Measurements from ENCODE around the gene TGDS. TPM values are rescaled to one million over a fixed set of nuclear protein-coding genes. Genes with fewer than 3 reads are reported as not detected.

TGDS gene
- total RNA-seq, 1 experiment from 2014 or later: 21.0 TPM

DNA sequence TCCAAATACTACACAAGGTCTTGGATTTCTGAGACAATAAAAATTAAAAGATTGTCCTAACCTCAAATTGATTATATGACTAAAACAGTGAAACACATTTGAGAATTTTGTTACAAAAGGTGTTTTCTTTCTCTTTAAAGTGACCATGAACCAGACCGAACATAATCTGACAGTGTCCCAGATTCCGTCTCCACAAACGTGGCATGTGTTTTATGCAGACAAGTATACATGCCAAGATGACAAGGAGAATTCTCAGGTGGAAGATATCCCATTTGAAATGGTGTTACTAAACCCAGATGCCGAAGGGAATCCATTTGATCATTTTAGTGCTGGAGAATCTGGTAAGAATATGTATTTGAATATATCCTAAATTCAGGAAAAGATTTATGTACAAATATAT, 16.1 kb upstream of the TGDS start:
- Histone ChIP-seq H3K27me3 (ENCODE audit: control insufficient read depth, insufficient read depth, low read length) (no peaks in the 10 kb centered on the region), H3K36me3 (replicated peaks; ENCODE audit: control insufficient read depth, insufficient read depth, low read length) (peaks cover 2% of the 10 kb centered on the region), H3K4me3 (ENCODE audit: insufficient read depth, low read depth, low read length) (no peak overlapping the region)
- no peak for DNase-seq

DNA sequence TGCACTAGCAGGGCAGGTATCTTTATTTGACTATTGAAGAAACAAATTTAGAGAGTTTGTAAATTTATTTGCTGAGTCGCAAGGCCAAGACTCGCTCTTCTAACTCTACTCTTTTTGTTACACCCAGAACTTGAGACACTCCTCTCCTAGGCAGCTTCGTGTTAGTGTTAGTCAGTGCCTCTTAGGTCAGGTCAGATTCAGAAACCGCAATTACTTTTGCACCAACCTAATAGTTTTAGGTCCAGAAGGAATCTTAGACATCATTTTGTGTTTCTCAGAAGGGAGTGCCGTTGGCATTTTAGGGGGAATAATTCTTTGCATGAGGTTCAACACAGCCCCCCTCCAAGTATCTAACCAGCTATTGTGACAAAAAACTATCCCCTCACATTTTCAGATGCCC, 14.5 kb upstream of the TGDS start:
- H3K36me3 ChIP-seq (replicated peaks; ENCODE audit: control insufficient read depth, insufficient read depth, low read length): peaks cover 8% of the 10 kb centered on the region
- no peak overlapping the region for H3K4me3 ChIP-seq (ENCODE audit: insufficient read depth, low read depth, low read length)
- H3K27me3 ChIP-seq (ENCODE audit: control insufficient read depth, insufficient read depth, low read length): no peaks in the 10 kb centered on the region
- no peak for DNase-seq

DNA sequence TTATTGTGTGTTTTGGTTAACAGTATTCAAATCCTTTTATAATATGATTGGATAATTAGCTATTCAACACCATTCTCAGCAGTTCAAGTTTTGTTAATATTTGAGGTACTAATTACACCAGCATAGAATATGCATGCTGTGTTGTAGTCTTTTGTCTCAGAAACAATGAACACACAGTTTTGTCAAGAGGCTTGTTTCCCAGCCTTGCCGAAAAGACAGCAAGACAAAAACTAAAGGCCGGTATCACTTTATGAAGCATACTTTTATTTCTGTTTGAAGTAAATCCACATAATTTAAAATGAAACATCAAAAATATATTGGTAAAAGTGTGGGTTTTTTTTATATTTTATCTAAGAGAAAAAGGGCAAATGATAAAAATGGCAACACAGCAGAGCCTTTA, 13.2 kb upstream of the TGDS start:
- no peak for DNase-seq
- peaks cover 11% of the 10 kb centered on the region for H3K36me3 ChIP-seq (replicated peaks; ENCODE audit: control insufficient read depth, insufficient read depth, low read length)
- no peaks in the 10 kb centered on the region for H3K27me3 ChIP-seq (ENCODE audit: control insufficient read depth, insufficient read depth, low read length)
- no peak overlapping the region for H3K4me3 ChIP-seq (ENCODE audit: insufficient read depth, low read depth, low read length)

DNA sequence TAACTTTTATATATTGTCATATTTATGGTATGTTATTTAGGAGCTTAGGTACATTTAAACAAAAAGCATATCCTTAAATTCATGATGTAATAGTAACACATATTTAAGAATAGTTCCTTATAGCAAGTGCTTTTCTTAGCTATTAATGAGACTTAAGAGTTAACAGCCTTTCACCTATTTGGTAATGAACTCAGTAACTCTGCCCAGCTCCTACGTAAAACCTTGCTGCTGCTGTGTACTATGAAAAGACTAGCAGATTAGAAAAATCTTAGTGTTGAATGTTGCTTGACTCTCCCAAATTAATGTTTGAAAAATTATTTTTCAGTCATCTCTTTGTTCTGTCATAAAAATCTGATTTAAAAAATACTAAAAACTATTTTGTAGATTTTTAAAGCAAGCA, 12.6 kb upstream of the TGDS start:
- no peak for DNase-seq
- Histone ChIP-seq H3K36me3 (replicated peaks; ENCODE audit: control insufficient read depth, insufficient read depth, low read length) (peaks cover 11% of the 10 kb centered on the region), H3K27me3 (ENCODE audit: control insufficient read depth, insufficient read depth, low read length) (no peaks in the 10 kb centered on the region), H3K4me3 (ENCODE audit: insufficient read depth, low read depth, low read length) (no peak overlapping the region)

DNA sequence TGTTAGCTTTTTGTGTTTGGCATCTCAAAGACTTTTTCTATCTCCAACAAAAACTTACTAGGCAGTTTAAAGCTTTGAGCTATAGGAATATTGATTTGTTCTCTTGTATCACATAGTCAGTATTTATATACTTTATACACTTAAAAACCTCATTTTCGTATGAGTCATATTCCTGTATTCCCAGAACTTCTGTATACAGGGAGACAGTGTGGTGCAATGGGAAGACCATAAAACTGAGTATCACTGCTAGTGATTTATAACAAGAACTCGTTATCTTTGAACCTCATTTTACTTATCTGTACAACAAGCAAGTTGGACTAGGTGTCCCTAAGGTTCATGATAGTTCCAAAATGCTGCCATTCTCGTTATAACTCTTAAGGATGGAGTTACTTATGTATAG, 12.0 kb upstream of the TGDS start:
- Histone ChIP-seq H3K36me3 (replicated peaks; ENCODE audit: control insufficient read depth, insufficient read depth, low read length) (peaks cover 11% of the 10 kb centered on the region), H3K27me3 (ENCODE audit: control insufficient read depth, insufficient read depth, low read length) (no peaks in the 10 kb centered on the region), H3K4me3 (ENCODE audit: insufficient read depth, low read depth, low read length) (no peak overlapping the region)
- DNase-seq: no peak

DNA sequence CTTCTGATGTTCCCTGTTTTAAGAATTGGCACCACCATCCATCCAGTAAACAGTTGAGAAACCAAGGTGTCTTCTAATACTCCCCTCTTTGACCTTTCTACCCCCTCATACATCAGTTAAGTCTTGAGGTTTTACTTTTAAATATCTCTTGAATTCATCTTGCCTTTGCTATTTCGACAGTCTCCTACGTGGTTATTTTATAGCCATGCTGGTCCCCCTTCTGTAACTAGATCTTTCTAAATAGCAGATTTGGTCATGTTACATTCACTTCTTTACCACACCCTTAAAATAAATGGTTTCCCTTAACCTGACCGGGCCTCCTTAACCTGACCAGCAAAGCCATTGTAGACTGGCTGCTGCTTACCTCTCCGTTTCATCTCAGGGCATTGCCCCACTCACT, 11.1 kb upstream of the TGDS start:
- Histone ChIP-seq H3K36me3 (replicated peaks; ENCODE audit: control insufficient read depth, insufficient read depth, low read length) (peaks cover 11% of the 10 kb centered on the region), H3K4me3 (ENCODE audit: insufficient read depth, low read depth, low read length) (no peak overlapping the region), H3K27me3 (ENCODE audit: control insufficient read depth, insufficient read depth, low read length) (no peaks in the 10 kb centered on the region)
- no peak for DNase-seq

DNA sequence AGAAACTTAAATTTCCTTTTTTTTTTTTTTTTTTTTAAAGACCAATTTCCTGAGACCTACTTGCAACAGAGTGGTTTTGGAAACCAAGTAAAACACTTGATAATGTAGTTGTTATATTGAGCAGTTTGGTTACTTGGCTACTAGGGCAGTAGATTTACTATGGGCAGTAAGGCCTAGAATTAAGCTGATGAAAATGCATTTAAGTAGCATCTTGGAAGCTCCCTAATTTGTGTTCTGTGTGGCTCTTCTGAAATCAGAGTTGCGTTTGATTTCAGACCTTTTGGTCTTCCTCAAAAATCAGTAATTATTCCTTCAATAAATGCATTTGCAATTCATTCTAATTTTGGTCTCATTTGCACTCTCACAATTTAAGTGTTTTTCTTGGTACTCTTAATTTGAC, 6.5 kb upstream of the TGDS start:
- peaks cover 9% of the 10 kb centered on the region for H3K36me3 ChIP-seq (replicated peaks; ENCODE audit: control insufficient read depth, insufficient read depth, low read length)
- H3K4me3 ChIP-seq (ENCODE audit: insufficient read depth, low read depth, low read length): peak overlapping the region; percentile 82
- peaks cover 4% of the 10 kb centered on the region for H3K27me3 ChIP-seq (ENCODE audit: control insufficient read depth, insufficient read depth, low read length)
- no peak for DNase-seq

DNA sequence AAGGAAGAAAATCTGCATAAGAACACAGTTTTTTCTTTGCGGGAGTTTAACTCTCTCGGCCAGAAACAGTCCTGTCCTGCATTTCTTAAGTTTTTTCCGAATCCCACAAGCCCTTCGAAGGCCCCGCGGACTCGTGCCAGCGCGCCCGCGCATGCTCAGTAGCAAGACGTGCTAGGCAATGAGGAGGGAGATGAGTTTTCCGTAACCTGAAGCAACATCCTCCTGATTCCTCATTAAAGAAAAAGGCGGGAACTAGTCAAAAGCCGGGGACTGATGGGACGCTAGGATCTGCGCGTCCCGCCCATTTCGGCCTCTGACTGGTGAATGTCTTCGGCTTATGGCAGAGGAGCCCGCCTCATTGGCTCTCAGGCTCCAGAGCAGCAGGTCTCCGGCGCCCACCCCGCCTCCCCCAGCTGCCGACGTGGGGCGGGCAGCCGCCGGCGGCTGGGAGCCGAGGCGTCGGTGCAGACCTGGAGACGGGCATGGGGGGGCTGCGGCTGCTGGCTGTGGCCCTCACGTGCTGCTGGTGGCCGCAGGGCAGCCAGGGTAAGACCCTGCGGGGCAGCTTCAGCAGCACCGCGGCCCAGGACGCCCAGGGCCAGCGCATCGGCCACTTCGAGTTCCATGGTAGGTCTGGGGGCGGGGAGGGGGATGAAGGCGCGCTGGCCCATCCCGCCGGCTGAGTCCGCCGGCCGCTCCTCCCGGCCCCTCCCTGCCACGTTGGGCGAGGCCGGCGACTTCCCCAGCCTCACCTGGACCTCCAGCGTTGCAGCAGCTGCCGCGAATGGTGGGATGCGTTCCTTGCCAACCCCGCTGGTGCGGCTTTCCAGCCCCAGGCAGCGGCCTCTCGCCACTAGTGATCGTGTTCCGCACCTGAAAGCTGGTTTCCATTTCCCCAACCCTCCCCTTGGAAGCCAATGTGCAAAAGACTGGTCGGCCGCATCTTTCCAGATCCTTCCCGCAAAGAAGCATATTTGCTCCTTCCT, 5.8 kb upstream of the TGDS start, which contains the start of gene GPR180:
Gene GPR180 (plus strand): TSS at position 412 of the 986 bp plus-strand sequence. CDS start 71 bp downstream, at position 483.
- H3K4me3 ChIP-seq (ENCODE audit: insufficient read depth, low read depth, low read length): peak within 1 kb of the TSS; percentile 82
- peaks cover 4% of the 10 kb centered on the region for H3K27me3 ChIP-seq (ENCODE audit: control insufficient read depth, insufficient read depth, low read length)
- peak; percentile 95 for DNase-seq
- H3K36me3 ChIP-seq (replicated peaks; ENCODE audit: control insufficient read depth, insufficient read depth, low read length): peaks cover 6% of the 10 kb centered on the region

DNA sequence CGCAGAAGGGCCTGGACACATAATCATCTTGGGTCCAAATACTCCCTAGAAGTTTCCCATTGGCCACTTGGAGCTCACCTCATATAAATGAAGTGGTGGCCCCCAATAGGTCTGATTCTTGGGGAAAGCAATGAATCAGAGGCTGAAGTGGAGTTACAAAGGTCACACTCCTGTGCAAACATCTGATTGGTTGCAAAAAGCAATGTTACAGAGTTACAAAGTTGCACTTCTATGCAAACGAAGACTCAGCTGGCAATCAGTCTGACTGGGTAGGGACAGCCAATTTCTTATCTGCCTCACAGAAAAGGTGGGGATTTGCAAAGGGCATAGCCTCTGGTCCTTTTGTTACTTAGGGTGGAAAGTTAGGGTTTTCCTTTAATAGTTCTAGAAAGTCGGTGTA, 3.9 kb upstream of the TGDS start:
- H3K36me3 ChIP-seq (replicated peaks; ENCODE audit: control insufficient read depth, insufficient read depth, low read length): no peaks in the 10 kb centered on the region
- DNase-seq: no peak
- H3K27me3 ChIP-seq (ENCODE audit: control insufficient read depth, insufficient read depth, low read length): peaks cover 4% of the 10 kb centered on the region
- no peak overlapping the region for H3K4me3 ChIP-seq (ENCODE audit: insufficient read depth, low read depth, low read length)

DNA sequence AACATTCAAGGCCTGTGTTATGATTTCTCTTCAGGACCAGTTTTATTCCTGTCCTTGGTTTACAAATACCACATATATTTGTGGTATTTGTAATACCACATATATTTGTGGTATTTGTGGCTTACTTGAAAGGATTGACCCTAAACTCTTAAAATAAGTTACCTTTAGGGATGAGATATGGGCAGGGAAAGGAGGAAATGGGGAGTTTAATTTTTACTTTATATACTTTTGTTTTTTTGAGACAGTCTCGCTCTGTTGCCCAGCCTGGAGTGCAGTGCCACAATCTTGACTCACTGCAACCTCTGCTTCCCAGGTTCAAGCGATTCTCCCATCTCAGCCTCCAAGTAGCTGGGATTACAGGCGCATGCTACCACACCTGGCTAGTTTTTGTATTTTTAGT, 2.3 kb upstream of the TGDS start:
- Histone ChIP-seq H3K27me3 (ENCODE audit: control insufficient read depth, insufficient read depth, low read length) (peaks cover 4% of the 10 kb centered on the region), H3K36me3 (replicated peaks; ENCODE audit: control insufficient read depth, insufficient read depth, low read length) (no peaks in the 10 kb centered on the region), H3K4me3 (ENCODE audit: insufficient read depth, low read depth, low read length) (no peak overlapping the region)
- no peak for DNase-seq

DNA sequence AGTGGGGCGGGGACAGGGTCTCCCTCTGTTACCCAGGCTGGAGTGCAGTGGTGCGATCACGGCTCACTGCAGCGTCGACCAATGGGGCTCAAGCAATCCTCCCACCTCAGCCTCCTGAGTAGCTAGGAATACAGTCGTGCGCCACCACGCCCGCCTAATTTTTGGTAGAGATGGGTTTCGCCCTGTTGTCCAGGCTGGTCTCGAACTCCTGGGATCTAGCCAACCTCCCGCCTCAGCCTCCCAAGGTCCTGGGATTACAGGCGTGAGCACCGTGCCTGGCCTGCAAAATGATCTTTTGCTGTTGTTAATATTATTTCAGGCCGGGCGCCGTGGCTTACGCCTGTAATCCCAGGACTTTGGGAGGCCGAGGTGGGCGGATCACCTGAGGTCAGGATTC, 621 bp upstream of the TGDS start:
- no peaks in the 10 kb centered on the region; the same call in 1 of the 2 replicates for H3K36me3 ChIP-seq (replicated peaks; ENCODE audit: control insufficient read depth, insufficient read depth, low read length)
- H3K27me3 ChIP-seq (ENCODE audit: control insufficient read depth, insufficient read depth, low read length): peaks cover 4% of the 10 kb centered on the region
- DNase-seq: no peak
- H3K4me3 ChIP-seq (ENCODE audit: insufficient read depth, low read depth, low read length): peak overlapping the region; percentile 76

DNA sequence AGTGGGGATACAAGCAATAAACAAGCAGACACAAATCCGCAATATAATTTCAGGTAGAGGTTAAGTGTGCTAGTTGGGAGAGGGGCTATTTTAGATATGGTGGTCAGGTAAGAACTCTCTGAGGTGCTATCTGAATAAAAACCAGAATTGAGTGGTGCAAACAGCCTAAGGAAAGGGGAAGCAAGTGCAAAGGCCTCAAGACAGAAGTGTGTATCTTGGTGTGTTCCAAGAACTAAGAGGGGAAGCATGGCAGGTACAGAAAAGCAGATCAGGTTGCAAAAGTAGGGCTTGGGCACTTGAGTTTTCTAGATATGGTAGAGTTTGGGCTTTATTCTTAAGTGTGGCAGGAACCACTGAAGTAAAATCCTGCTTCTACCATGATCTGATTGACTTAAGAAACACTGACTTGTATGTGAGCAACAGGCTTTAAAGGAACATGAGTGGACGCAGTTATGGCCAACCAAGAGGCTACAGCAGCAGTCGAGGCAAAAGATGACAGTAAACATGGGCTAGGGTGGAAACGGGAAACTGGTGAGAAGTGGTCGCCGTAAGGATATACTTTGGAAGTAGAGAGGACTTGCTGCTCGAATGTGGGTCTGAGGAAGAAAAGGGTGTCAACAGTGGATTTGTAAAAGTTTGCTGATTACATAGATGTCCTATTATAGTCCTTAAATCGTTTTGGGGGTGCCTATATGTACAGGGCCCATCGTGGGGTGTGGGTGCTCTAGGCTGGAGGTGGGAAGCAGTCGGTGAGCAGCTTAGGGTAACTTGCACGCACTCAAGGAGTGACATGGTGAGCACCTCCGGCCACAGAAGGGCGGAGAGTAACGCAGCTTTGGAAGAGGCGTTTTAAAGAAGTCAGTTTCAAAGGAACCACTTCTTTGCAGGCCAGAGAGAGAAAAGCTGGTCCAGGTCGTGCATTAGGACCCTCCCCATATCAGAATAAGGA, 677 bp downstream of the TGDS start:
- Histone ChIP-seq H3K36me3 (replicated peaks; ENCODE audit: control insufficient read depth, insufficient read depth, low read length) (no peaks in the 10 kb centered on the region; the same call in 1 of the 2 replicates), H3K4me3 (ENCODE audit: insufficient read depth, low read depth, low read length) (peak overlapping the region; percentile 76), H3K27me3 (ENCODE audit: control insufficient read depth, insufficient read depth, low read length) (no peaks in the 10 kb centered on the region)
- DNase-seq: peak; percentile 36

DNA sequence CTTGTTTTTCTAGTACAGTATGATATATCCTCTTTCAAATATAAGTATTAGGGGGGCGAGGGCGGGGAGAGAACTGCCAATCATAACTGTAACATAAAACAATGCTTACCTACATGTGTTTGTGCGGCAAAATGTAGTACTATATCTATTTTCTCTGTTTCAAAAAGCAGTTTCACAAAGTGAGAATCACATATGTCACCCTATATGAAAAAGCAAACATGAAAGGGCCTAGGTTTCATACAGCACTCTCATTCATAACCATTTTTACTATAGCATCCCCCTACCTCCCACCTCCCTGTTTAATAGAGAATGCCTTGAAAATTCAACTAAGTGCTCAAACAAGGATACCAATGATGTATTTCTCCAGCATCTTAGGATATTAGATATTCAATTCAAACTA, 5.2 kb downstream of the TGDS start:
- DNase-seq: no peak
- Histone ChIP-seq H3K4me3 (ENCODE audit: insufficient read depth, low read depth, low read length) (no peak overlapping the region), H3K27me3 (ENCODE audit: control insufficient read depth, insufficient read depth, low read length) (no peaks in the 10 kb centered on the region)

DNA sequence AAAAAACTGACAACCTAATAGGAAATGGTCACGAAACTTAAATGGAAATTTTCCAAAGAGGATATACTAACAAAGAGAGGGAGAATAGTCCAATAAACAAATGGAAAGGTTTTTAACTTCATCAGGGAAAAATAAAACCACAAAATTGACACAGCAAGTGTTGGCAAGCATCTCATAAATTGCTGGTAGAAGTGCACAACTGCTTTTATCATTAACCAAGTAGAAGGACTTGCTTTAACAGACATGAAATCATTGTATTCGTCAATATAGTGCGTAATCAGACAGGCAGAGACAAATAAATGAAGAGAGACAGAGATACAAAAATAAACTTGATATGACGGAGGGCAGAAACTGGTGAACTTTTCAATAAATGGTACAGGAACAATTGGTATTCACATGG, 7.4 kb downstream of the TGDS start:
- no peak for DNase-seq
- no peak overlapping the region for H3K4me3 ChIP-seq (ENCODE audit: insufficient read depth, low read depth, low read length)
- no peaks in the 10 kb centered on the region for H3K27me3 ChIP-seq (ENCODE audit: control insufficient read depth, insufficient read depth, low read length)
- H3K36me3 ChIP-seq (replicated peaks; ENCODE audit: control insufficient read depth, insufficient read depth, low read length): no peaks in the 10 kb centered on the region; the same call in 1 of the 2 replicates

More for the DNA sequence above, 5.2 kb downstream of the TGDS start:
- no peaks in the 10 kb centered on the region; the same call in 1 of the 2 replicates for H3K36me3 ChIP-seq (replicated peaks; ENCODE audit: control insufficient read depth, insufficient read depth, low read length)

Measured in H7 (cell line).